ENCODE data around the gene FES. TPM values are rescaled to one million over a fixed set of nuclear protein-coding genes. Genes with fewer than 3 reads are reported as not detected.

FES gene
- total and polyA plus RNA-seq, 8 donors = 3.9 to 26.5 (median 9.1) TPM

DNA sequence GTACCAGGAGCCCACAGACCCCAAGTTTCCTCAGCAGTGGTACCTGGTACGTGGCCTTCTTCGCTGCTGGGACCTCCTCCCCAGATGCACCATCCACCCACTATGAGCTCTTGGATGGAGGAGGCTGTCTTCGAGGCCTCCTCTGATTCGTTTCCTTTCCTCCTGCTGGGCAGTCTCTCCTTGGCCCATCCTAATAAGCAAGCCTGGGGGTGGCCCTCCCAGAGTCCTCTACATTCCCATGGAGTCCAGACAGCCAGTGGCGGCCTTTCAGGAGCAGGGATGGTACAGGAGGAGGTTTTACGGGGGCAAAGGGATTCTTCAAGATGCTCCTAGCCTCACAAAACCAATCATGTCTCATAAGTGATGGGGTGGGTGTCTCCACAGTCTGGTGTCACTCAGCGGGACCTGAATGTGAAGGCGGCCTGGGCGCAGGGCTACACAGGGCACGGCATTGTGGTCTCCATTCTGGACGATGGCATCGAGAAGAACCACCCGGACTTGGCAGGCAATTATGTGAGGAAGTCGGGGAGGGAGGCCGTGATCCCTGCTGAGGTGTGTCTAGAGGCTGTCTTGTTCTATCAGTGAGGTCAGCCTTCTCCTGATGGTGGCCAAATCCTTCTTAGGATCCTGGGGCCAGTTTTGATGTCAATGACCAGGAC is 7.7 kb upstream of the FES start:
- DNase-seq (peak in 1 of 6 donors; percentile 51), ATAC-seq (no peak), FAIRE-seq (no peak)
- Histone ChIP-seq H3K4me1 (peaks cover 8 to 24% (median 16%) of the 10 kb centered on the region in 3 donors), H3K4me3 (no peak overlapping the region), H3K36me3 (peaks cover 14 to 62% (median 53%) of the 10 kb centered on the region in 3 donors), H3K9me3 (no peaks in the 10 kb centered on the region), H3K27me3 (no peaks in the 10 kb centered on the region), H3K27ac (no peak overlapping the region)
- 91 to 92% methylated on average over 15 of the region's 15 CpGs for WGBS, 2 donors
- TF ChIP-seq, protein P1, sequence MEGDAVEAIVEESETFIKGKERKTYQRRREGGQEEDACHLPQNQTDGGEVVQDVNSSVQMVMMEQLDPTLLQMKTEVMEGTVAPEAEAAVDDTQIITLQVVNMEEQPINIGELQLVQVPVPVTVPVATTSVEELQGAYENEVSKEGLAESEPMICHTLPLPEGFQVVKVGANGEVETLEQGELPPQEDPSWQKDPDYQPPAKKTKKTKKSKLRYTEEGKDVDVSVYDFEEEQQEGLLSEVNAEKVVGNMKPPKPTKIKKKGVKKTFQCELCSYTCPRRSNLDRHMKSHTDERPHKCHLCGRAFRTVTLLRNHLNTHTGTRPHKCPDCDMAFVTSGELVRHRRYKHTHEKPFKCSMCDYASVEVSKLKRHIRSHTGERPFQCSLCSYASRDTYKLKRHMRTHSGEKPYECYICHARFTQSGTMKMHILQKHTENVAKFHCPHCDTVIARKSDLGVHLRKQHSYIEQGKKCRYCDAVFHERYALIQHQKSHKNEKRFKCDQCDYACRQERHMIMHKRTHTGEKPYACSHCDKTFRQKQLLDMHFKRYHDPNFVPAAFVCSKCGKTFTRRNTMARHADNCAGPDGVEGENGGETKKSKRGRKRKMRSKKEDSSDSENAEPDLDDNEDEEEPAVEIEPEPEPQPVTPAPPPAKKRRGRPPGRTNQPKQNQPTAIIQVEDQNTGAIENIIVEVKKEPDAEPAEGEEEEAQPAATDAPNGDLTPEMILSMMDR (IDR thresholded peaks at IDR 0.05) = no peak
- intact Hi-C loops (cut with DNase I) = loop anchor here in 1 of 3 donors (5.0 kb wide), 1 partner anchor 224 kb away; no protein-coding TSS in a partner anchor

DNA sequence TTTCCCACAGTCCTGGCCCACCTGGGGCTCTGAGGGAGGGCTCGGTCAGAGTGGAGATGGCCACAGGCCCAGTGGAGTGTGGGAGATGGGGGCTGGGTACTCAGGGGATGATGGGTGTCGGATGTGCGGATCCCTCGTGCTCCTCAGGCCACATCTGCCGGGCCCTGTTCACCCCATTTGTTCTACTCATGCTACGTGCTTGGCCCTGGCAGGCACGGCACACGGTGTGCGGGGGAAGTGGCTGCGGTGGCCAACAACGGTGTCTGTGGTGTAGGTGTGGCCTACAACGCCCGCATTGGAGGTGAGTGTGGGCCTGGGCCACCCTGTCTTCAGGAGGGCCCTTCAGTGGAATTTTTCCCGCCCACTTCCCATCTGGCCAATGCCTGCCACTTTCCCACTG is 7.0 kb upstream of the FES start:
- TF ChIP-seq, protein P1 (IDR thresholded peaks at IDR 0.05) = no peak
- H3K9me3 ChIP-seq = no peaks in the 10 kb centered on the region
- intact Hi-C loops (cut with DNase I) = loop anchor here in 1 of 3 donors (5.0 kb wide), 1 partner anchor 225 kb away; no protein-coding TSS in a partner anchor
- DNase-seq (peak in 1 of 6 donors; percentile 55), ATAC-seq (no peak), FAIRE-seq (no peak)
- H3K4me3 ChIP-seq = no peak overlapping the region
- H3K27me3 ChIP-seq = no peaks in the 10 kb centered on the region
- peaks cover 14 to 67% (median 60%) of the 10 kb centered on the region in 3 donors for H3K36me3 ChIP-seq
- H3K27ac ChIP-seq = no peak overlapping the region
- WGBS, 2 donors = 88 to 90% methylated on average over 14 of the region's 14 CpGs
- peaks cover 8 to 24% (median 16%) of the 10 kb centered on the region in 3 donors for H3K4me1 ChIP-seq

DNA sequence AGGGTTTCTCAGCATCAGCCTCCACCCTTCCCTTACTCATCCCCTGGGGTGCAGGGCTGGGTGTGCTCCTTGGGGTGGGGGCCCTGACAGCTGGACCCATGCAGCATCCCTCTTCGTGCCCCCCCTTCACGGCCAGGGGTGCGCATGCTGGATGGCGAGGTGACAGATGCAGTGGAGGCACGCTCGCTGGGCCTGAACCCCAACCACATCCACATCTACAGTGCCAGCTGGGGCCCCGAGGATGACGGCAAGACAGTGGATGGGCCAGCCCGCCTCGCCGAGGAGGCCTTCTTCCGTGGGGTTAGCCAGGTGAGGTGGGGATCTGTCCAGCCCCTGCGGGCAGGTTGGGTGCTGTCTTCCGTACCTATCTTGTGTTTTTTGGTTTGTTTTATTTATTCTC is 6.3 kb upstream of the FES start:
- no peaks in the 10 kb centered on the region for H3K27me3 ChIP-seq
- H3K27ac ChIP-seq = no peak overlapping the region
- 95% methylated on average over 14 of the region's 14 CpGs for WGBS, 2 donors
- intact Hi-C loops (cut with DNase I) = loop anchor here in 1 of 3 donors (5.0 kb wide), 1 partner anchor 226 kb away; no protein-coding TSS in a partner anchor
- no peak for ATAC-seq
- TF ChIP-seq, protein P1 (IDR thresholded peaks at IDR 0.05) = no peak
- H3K4me3 ChIP-seq = no peak overlapping the region
- FAIRE-seq = no peak
- no peaks in the 10 kb centered on the region for H3K9me3 ChIP-seq
- peaks cover 14 to 67% (median 61%) of the 10 kb centered on the region in 3 donors for H3K36me3 ChIP-seq
- H3K4me1 ChIP-seq = peaks cover 8 to 25% (median 16%) of the 10 kb centered on the region in 3 donors
- DNase-seq = peak in 3 of 6 donors; percentile 38 to 71 (median 52)

DNA sequence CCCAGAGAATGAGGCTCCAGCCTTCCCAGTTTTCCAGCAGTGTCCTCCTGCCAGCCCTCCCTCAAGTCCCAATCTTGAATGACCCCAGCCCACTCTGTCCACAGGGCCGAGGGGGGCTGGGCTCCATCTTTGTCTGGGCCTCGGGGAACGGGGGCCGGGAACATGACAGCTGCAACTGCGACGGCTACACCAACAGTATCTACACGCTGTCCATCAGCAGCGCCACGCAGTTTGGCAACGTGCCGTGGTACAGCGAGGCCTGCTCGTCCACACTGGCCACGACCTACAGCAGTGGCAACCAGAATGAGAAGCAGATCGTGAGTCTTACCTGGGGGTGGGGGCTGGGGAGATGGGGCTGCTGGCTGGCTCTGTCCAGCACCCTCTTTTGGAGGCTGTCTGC is 5.6 kb upstream of the FES start:
- FAIRE-seq (no peak), ATAC-seq (no peak), DNase-seq (peak in 3 of 6 donors; percentile 50 to 68 (median 57))
- TF ChIP-seq, protein P1 (IDR thresholded peaks at IDR 0.05) = no peak
- H3K9me3 ChIP-seq = no peaks in the 10 kb centered on the region
- 81 to 84% methylated on average over 15 of the region's 15 CpGs for WGBS, 2 donors
- peaks cover 14 to 67% (median 61%) of the 10 kb centered on the region in 3 donors for H3K36me3 ChIP-seq
- intact Hi-C loops (cut with DNase I) = loop anchor here in 1 of 3 donors (5.0 kb wide), 1 partner anchor 226 kb away; no protein-coding TSS in a partner anchor
- H3K27ac ChIP-seq = no peak overlapping the region
- H3K27me3 ChIP-seq = no peaks in the 10 kb centered on the region
- no peak overlapping the region for H3K4me3 ChIP-seq
- peaks cover 2 to 29% (median 13%) of the 10 kb centered on the region in 3 donors for H3K4me1 ChIP-seq
